Activated naive CD4-positive, alpha-beta T cell treated with Interleukin-2 at 50 U/mL for 16 hours (primary cell): Measurements from ENCODE around the gene DMAC2L.
"Not testable (repeated sequence)": the region's sequence is repeated elsewhere in the genome, so short reads cannot be mapped to it uniquely, and the experiment has no call there.

Experiments used
- DNase-seq: peaks from one replicate; pipeline ENCODE4 v3.0.0-alpha.2; 2020

DMAC2L gene

GRCh38 chr14:50357753-50358395 lies 45.8 kb downstream of the DMAC2L start:
- no peak for DNase-seq

DNA sequence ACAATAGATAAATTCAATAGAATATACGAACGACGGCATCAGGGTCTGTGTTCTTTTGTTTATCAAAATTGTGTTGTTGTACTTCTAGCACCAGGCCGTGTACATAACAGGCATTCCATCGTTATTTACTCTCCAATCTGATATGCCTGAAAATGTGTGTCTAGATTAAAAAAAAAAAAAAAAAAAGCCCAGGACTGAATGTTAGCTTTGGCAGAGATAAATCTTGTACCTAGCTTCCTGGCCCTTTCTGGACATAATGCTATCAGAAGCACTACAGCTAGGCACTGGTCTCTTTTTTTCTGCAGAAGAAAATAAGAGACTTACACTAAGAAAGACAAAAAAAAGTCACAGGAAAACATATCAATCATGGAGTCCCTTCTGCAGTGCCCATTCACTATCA lies 47.5 kb downstream of the DMAC2L start:
- no peak for DNase-seq

GRCh38 chr14:50360093-50360492 lies 48.0 kb downstream of the DMAC2L start:
- DNase-seq, result no peak

GRCh38 chr14:50360851-50361250 lies 48.7 kb downstream of the DMAC2L start:
- DNase-seq, result no peak

- DNase-seq, result not testable (repeated sequence)
Observed at GRCh38 chr14:50361473-50362403, 49.6 kb downstream of the DMAC2L start.

- DNase-seq, result peak; percentile 22
Observed at GRCh38 chr14:50362764-50363713, 50.9 kb downstream of the DMAC2L start.

DNA sequence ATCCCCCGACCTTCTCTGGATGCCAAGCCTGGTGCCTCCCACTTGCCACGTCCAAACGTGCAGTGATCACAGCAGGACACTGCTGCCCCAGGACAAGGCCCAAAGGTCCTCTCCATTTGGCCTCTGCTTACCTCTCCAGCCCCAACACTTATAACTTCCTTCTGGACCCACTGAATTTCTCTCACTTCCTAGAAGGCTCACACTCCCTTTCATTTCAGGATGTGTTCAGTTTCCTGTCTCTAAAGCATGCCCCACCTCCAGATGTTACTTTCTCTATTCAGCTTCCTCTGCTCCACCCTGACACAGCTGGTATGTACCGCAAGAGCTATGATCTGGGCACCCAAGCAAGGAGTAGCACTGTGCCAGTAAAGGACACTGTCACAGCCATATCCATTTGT lies 51.6 kb downstream of the DMAC2L start:
- peak; percentile 33 for DNase-seq

GRCh38 chr14:50364792-50365191 lies 52.7 kb downstream of the DMAC2L start:
- DNase-seq, result no peak

DNA sequence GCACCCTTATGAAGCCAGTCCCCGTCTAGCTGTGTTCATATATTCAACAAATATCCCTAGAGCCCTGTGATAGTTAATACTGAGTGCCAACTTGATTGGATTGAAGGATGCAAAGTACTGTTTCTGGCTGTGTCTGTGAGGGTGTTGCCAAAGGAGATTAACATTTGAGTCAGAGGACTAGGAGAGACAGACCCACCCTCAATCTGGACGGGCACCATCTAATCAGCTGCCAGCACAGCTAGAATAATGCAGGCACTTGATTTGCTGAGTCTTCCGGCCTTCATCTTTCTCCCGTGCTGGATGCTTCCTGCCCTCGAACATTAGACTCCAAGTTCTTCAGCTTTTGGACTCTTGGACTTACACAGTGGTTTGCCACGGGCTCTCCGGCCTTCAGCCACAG lies 53.4 kb downstream of the DMAC2L start:
- not testable (repeated sequence) for DNase-seq

DNA sequence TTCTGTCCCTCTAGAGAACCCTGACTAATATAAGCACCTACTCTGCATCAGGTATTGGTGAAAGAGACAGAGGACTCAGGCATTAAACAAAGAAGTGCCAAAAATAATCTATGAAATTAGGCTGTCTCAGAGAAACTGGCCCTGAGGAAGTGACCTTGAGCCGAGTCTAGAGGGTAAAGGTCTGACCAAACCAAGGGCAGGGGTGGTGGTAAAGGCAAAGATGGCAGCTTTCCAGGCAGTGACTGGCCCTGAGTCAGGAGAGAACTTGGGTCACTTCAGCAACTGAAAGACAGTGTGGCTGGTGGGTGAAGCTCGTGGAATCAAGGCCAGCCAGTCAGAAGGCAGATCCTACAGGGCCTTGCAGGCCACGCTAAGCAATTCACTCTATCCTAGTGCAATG lies 54.0 kb downstream of the DMAC2L start:
- DNase-seq, result no peak

GRCh38 chr14:50366589-50366988 lies 54.5 kb downstream of the DMAC2L start:
- no peak for DNase-seq

- no peak for DNase-seq
Observed at GRCh38 chr14:50371546-50371945, 59.4 kb downstream of the DMAC2L start.

DNA sequence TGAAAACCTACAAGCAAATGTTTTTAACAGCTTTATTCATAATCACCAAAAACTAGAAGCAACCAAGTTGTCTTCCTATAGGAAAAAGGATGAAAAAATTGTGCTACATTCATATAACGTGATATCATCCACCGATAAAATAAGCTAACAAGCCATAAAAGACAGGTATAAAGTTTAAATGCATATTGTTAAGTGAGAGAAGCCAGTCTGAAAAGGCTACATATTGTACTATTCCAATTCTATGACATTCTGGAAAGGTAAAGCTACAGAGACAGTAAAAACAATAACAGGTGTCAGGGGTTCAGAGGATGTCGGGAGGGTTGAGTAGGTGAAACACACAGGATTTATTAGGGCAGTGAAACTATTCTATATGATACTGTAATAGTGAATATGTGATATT lies 61.8 kb downstream of the DMAC2L start:
- no peak for DNase-seq

GRCh38 chr14:50375760-50376159 lies 63.6 kb downstream of the DMAC2L start:
- DNase-seq, result no peak
